Measurements from ENCODE around the gene CLCA1.

The CLCA1 gene

GRCh38 chr1:86504137-86504479 is 35.4 kb downstream of the CLCA1 start:
- DNase-seq (ENCODE audit: low read depth in 2 of 2): no peak

GRCh38 chr1:86504895-86505563 is 36.3 kb downstream of the CLCA1 start:
- DNase-seq (ENCODE audit: low read depth in 2 of 2): no peak

GRCh38 chr1:86505564-86505902 is 36.8 kb downstream of the CLCA1 start:
- DNase-seq (ENCODE audit: low read depth in 2 of 2): no peak

- DNase-seq (ENCODE audit: low read depth in 2 of 2): no peak
Observed at GRCh38 chr1:86507935-86508582, 39.3 kb downstream of the CLCA1 start.

- DNase-seq (ENCODE audit: low read depth in 2 of 2): no peak
Observed at GRCh38 chr1:86508583-86508969, 39.8 kb downstream of the CLCA1 start.

- DNase-seq (ENCODE audit: low read depth in 2 of 2): no peak
Observed at GRCh38 chr1:86515597-86515996, 46.9 kb downstream of the CLCA1 start.

GRCh38 chr1:86516335-86516734 is 47.6 kb downstream of the CLCA1 start:
- DNase-seq (ENCODE audit: low read depth in 2 of 2): no peak

- no peak for DNase-seq (ENCODE audit: low read depth in 2 of 2)
Observed at GRCh38 chr1:86517336-86517735, 48.6 kb downstream of the CLCA1 start.

GRCh38 chr1:86520789-86521521 is 52.2 kb downstream of the CLCA1 start:
- no peak for DNase-seq (ENCODE audit: low read depth in 2 of 2)

- DNase-seq (ENCODE audit: low read depth in 2 of 2): no peak
Observed at GRCh38 chr1:86521522-86521891, 52.8 kb downstream of the CLCA1 start.

- DNase-seq (ENCODE audit: low read depth in 2 of 2): no peak
Observed at GRCh38 chr1:86522240-86522639, 53.5 kb downstream of the CLCA1 start.

GRCh38 chr1:86523670-86524354 is 55.1 kb downstream of the CLCA1 start:
- DNase-seq (ENCODE audit: low read depth in 2 of 2): no peak

- DNase-seq (ENCODE audit: low read depth in 2 of 2): no peak
Observed at GRCh38 chr1:86527306-86527705, 58.6 kb downstream of the CLCA1 start.

- no peak for DNase-seq (ENCODE audit: low read depth in 2 of 2)
Observed at GRCh38 chr1:86530211-86530845, 61.6 kb downstream of the CLCA1 start.

GRCh38 chr1:86537928-86538695 is 69.4 kb downstream of the CLCA1 start:
- no peak for DNase-seq (ENCODE audit: low read depth in 2 of 2)

GRCh38 chr1:86538775-86539174 is 70.0 kb downstream of the CLCA1 start:
- DNase-seq (ENCODE audit: low read depth in 2 of 2): no peak

GRCh38 chr1:86541859-86542258 is 73.1 kb downstream of the CLCA1 start:
- DNase-seq (ENCODE audit: low read depth in 2 of 2): no peak

- DNase-seq (ENCODE audit: low read depth in 2 of 2): no peak
Observed at GRCh38 chr1:86542631-86543030, 73.9 kb downstream of the CLCA1 start.

- DNase-seq (ENCODE audit: low read depth in 2 of 2): no peak
Observed at GRCh38 chr1:86546787-86547221, 78.1 kb downstream of the CLCA1 start, which contains the start of gene CLCA4. Gene CLCA4, plus strand, starts transcription at chr1:86547078. Its CDS starts 42 bp downstream, at chr1:86547120.

- DNase-seq (ENCODE audit: low read depth in 2 of 2): no peak
Observed at GRCh38 chr1:86548839-86549238, 80.1 kb downstream of the CLCA1 start.

Measured in stimulated activated CD4-positive, alpha-beta T cell treated with anti-CD3 and anti-CD28 coated beads, Interleukin-12 subunit alpha, Interleukin-12 subunit beta, amount 100 ng/mL, for 24 hours (primary cell).